Measurements from ENCODE around the gene SUSD1.

Gene SUSD1

GRCh38 chr9:112093147-112093869 is 81.8 kb downstream of the SUSD1 start:
- no peak overlapping the region for H3K4me3 ChIP-seq (ENCODE audit: low read depth, low read length)
- no peak for TF ChIP-seq CTCF (IDR thresholded peaks at IDR 0.05; ENCODE audit: borderline replicate concordance, insufficient read depth, low read depth, low read length)

- TF ChIP-seq CTCF (IDR thresholded peaks at IDR 0.05; ENCODE audit: borderline replicate concordance, insufficient read depth, low read depth, low read length): peak; percentile 41; the same call in 1 of the 2 replicates
- H3K4me3 ChIP-seq (ENCODE audit: low read depth, low read length): no peak overlapping the region
These were observed 83.3 kb downstream of the SUSD1 start for GRCh38 chr9:112091810-112092209.

GRCh38 chr9:112087506-112087905 is 87.6 kb downstream of the SUSD1 start:
- no peak overlapping the region for H3K4me3 ChIP-seq (ENCODE audit: low read depth, low read length)
- no peak for TF ChIP-seq CTCF (IDR thresholded peaks at IDR 0.05; ENCODE audit: borderline replicate concordance, insufficient read depth, low read depth, low read length)

GRCh38 chr9:112086627-112087026 is 88.5 kb downstream of the SUSD1 start:
- H3K4me3 ChIP-seq (ENCODE audit: low read depth, low read length): no peak overlapping the region
- peak; percentile 41; the same call in 1 of the 2 replicates for TF ChIP-seq CTCF (IDR thresholded peaks at IDR 0.05; ENCODE audit: borderline replicate concordance, insufficient read depth, low read depth, low read length)

GRCh38 chr9:112084907-112085306 is 90.2 kb downstream of the SUSD1 start:
- no peak for TF ChIP-seq CTCF (IDR thresholded peaks at IDR 0.05; ENCODE audit: borderline replicate concordance, insufficient read depth, low read depth, low read length)
- no peak overlapping the region for H3K4me3 ChIP-seq (ENCODE audit: low read depth, low read length)

- H3K4me3 ChIP-seq (ENCODE audit: low read depth, low read length): no peak overlapping the region
These were observed 90.8 kb downstream of the SUSD1 start for GRCh38 chr9:112084334-112084733.

More at GRCh38 chr9:112084334-112084733, 90.8 kb downstream of the SUSD1 start:
- no peak for TF ChIP-seq CTCF (IDR thresholded peaks at IDR 0.05; ENCODE audit: borderline replicate concordance, insufficient read depth, low read depth, low read length)
